Peyer's patch (tissue), 4 donors: ENCODE data around the gene CERT1. TPM values are rescaled to one million over a fixed set of nuclear protein-coding genes. Genes with fewer than 3 reads are reported as not detected.

Source experiments
- DNase-seq, 3 donors: peaks; one replicate each; pipeline ENCODE4 v3.0.0-alpha.2; 2017 to 2019
- H3K27ac ChIP-seq, 4 donors: fragments of 200-600 bp; sonication (generic); one replicate each; pipeline ENCODE4 v1.5.1; 2016 to 2019
- H3K27me3 ChIP-seq, 2 donors: fragments of 200-600 bp; sonication (generic); one replicate each; pipeline ENCODE4 v1.5.1; 2019
- H3K36me3 ChIP-seq, 3 donors: fragments of 200-600 bp; sonication (generic); one replicate each; pipeline ENCODE4 v1.5.1; 2016 to 2019
- H3K4me1 ChIP-seq, 4 donors: fragments of 200-600 bp; sonication (generic); one replicate each; pipeline ENCODE4 v1.5.1; 2016 to 2019
- H3K4me3 ChIP-seq, 4 donors: fragments of 200-600 bp; sonication (generic); 1 replicate in 3 of 4; 2 replicates in 1 of 4; pipeline ENCODE4 v1.5.1; 2016 to 2019; ENCODE audit warnings: mild to moderate bottlenecking in 1 of 4
- H3K9me3 ChIP-seq, 4 donors: fragments of 200-600 bp; sonication (generic); one replicate each; pipeline ENCODE4 v1.5.1; 2016 to 2019; ENCODE audit warnings: mild to moderate bottlenecking in 1 of 4
- CTCF ChIP-seq, 6 experiments: fragments of 450-650 bp in 4 of 6; fragments of 200-600 bp in 2 of 6; sonication (generic) in 1 of 6; IDR thresholded peaks; one replicate each; pipeline ENCODE4 v1.5.1; 2017 to 2019; ENCODE audit warnings: antibody characterized with exemption in 6 of 6, mild to moderate bottlenecking in 3 of 6, moderate library complexity in 1 of 6
- POLR2A ChIP-seq, 2 donors: fragments of 450-650 bp; IDR thresholded peaks; one replicate each; pipeline ENCODE4 v1.5.1; 2017; ENCODE audit warnings: antibody characterized with exemption in 2 of 2, mild to moderate bottlenecking in 2 of 2, moderate library complexity in 2 of 2
- small RNA-seq, 2 donors: library from RNA; depleted of rRNA; stranded (forward); fragments of <200 nt; gene quantifications; one replicate each; pipeline ENCODE3, GENCODE V24; 2016
- total RNA-seq, 4 donors: library from RNA; depleted of rRNA; stranded (reverse); fragments of >200 nt; gene quantifications; one replicate each; pipeline ENCODE4 v1.1.0, GENCODE V29; 2016

Gene CERT1
- total RNA-seq, 4 donors from 2014 or later = 32.2 to 52.0 (median 39.6) TPM

- peak in 2 of 6 experiments; percentile 17 to 20 for TF ChIP-seq CTCF (IDR thresholded peaks at IDR 0.05)
- TF ChIP-seq POLR2A (IDR thresholded peaks at IDR 0.05) = no peak
- no peaks in the 10 kb centered on the region for H3K9me3 ChIP-seq
- no peaks in the 10 kb centered on the region for H3K27me3 ChIP-seq
- no peak overlapping the region for H3K27ac ChIP-seq
- no peaks in the 10 kb centered on the region for H3K36me3 ChIP-seq
- no peak overlapping the region for H3K4me3 ChIP-seq
- no peaks in the 10 kb centered on the region for H3K4me1 ChIP-seq
- DNase-seq = no peak
Observed at GRCh38 chr5:75331095-75332090, 180.0 kb downstream of the CERT1 start.

GRCh38 chr5:75330404-75330803, 181.0 kb downstream of the CERT1 start:
- H3K27ac ChIP-seq = no peak overlapping the region
- no peaks in the 10 kb centered on the region for H3K27me3 ChIP-seq
- no peaks in the 10 kb centered on the region for H3K9me3 ChIP-seq
- no peaks in the 10 kb centered on the region for H3K36me3 ChIP-seq
- H3K4me1 ChIP-seq = no peaks in the 10 kb centered on the region
- TF ChIP-seq POLR2A (IDR thresholded peaks at IDR 0.05) = no peak
- no peak for TF ChIP-seq CTCF (IDR thresholded peaks at IDR 0.05)
- no peak overlapping the region for H3K4me3 ChIP-seq
- DNase-seq = no peak

Small RNAs within 50 kb of the gene (small RNA-seq; reads per million reads assigned to genes)
- 0 reads per million in 2 donors for gene RNU7-175P

Other genes with a start within 250 kb of the CERT1 start
- 10 to 100 TPM; 15.7 to 87.1 (median 67.1) TPM for gene HMGCR, start 174.4 kb downstream of the CERT1 start, total RNA-seq
- 10 to 100 TPM; 24.5 to 58.6 (median 28.3) TPM for gene POLK, start 262 bp upstream of the CERT1 start, total RNA-seq
- gene ANKDD1B, start 99.8 kb upstream of the CERT1 start, total RNA-seq = 1 to 10 TPM in 2 of 4 donors, not detected in 2; 3.2 to 5.0 TPM
- gene POC5, start 205.8 kb upstream of the CERT1 start, total RNA-seq = 10 to 100 TPM in 2 of 4 donors, 1 to 10 TPM in 2; 5.1 to 68.5 (median 9.3) TPM